GM21717 (cell line): ENCODE data around the gene FLYWCH1.

Experiments
- ATAC-seq: cut with Tn5 transposase; IDR thresholded peaks from one replicate; pipeline ENCODE4 v1.9.1; 2021; ENCODE audit warnings: mild to moderate bottlenecking, moderate library complexity; ENCODE audit not compliant: unreplicated experiment

FLYWCH1 gene

GRCh38 chr16:2949705-2950352, 38.1 kb downstream of the FLYWCH1 start:
- ATAC-seq, result no peak

GRCh38 chr16:2950353-2950724, 38.6 kb downstream of the FLYWCH1 start:
- ATAC-seq, result no peak

- ATAC-seq, result no peak
These were observed 39.0 kb downstream of the FLYWCH1 start for GRCh38 chr16:2950773-2951172.

- no peak for ATAC-seq
These were observed 40.9 kb downstream of the FLYWCH1 start for GRCh38 chr16:2952679-2953078.

GRCh38 chr16:2953706-2954627, 42.2 kb downstream of the FLYWCH1 start:
- no peak for ATAC-seq

GRCh38 chr16:2954656-2955381, 43.1 kb downstream of the FLYWCH1 start:
- no peak for ATAC-seq

- no peak for ATAC-seq
These were observed 43.7 kb downstream of the FLYWCH1 start for GRCh38 chr16:2955438-2955778.

GRCh38 chr16:2955779-2956578, 44.2 kb downstream of the FLYWCH1 start:
- no peak for ATAC-seq

GRCh38 chr16:2956579-2956956, 44.8 kb downstream of the FLYWCH1 start:
- no peak for ATAC-seq

GRCh38 chr16:2959206-2959605, 47.5 kb downstream of the FLYWCH1 start:
- ATAC-seq, result no peak

GRCh38 chr16:2960183-2961010, 48.7 kb downstream of the FLYWCH1 start:
- no peak for ATAC-seq

- no peak for ATAC-seq
These were observed 50.8 kb downstream of the FLYWCH1 start for GRCh38 chr16:2962334-2963073.

- ATAC-seq, result no peak
These were observed 51.5 kb downstream of the FLYWCH1 start for GRCh38 chr16:2963074-2963722.

GRCh38 chr16:2963723-2964474, 52.2 kb downstream of the FLYWCH1 start, which contains the start of gene KREMEN2:
TSS of gene KREMEN2 (plus strand) at chr16:2964275. CDS start at chr16:2964521, 246 bp downstream.
- ATAC-seq, result no peak

- no peak for ATAC-seq
These were observed 53.0 kb downstream of the FLYWCH1 start for GRCh38 chr16:2964475-2965336.

- no peak for ATAC-seq
These were observed 54.5 kb downstream of the FLYWCH1 start for GRCh38 chr16:2966043-2966807.
